IMR-90 (cell line): Measurements from ENCODE around the gene CHPF.

Experiments
- BHLHE40 ChIP-seq: fragments of 150-350 bp; IDR thresholded peaks from 2 replicates; pipeline ENCODE4 v1.6.1; 2016; ENCODE audit warnings: mild to moderate bottlenecking, low read depth, low read length
- CEBPB ChIP-seq: IDR thresholded peaks from 2 replicates; pipeline ENCODE4 v1.6.1; 2012; ENCODE audit warnings: low read depth, low read length, improper control_type of control experiment
- FOS ChIP-seq: fragments of 150-350 bp; IDR thresholded peaks from 2 replicates; pipeline ENCODE4 v1.6.1; 2016; ENCODE audit warnings: low read depth, low read length
- MAFK ChIP-seq: IDR thresholded peaks from 2 replicates; pipeline ENCODE4 v1.6.1; 2012; ENCODE audit warnings: low read depth, low read length, improper control_type of control experiment
- MAZ ChIP-seq: IDR thresholded peaks from 2 replicates; pipeline ENCODE4 v1.6.1; 2012; ENCODE audit warnings: low read depth, mild to moderate bottlenecking, low read length, improper control_type of control experiment, moderate library complexity, borderline replicate concordance
- MXI1 ChIP-seq: IDR thresholded peaks from 2 replicates; pipeline ENCODE4 v1.6.1; 2012; ENCODE audit warnings: low read depth, mild to moderate bottlenecking, low read length, moderate library complexity, borderline replicate concordance
- POLR2A ChIP-seq: IDR thresholded peaks from 2 replicates; pipeline ENCODE4 v1.6.1; 2012; ENCODE audit warnings: mild to moderate bottlenecking, low read depth, low read length
- RAD21 ChIP-seq: IDR thresholded peaks from 2 replicates; pipeline ENCODE4 v1.6.1; 2012; ENCODE audit warnings: low read length, improper control_type of control experiment
- RCOR1 ChIP-seq: IDR thresholded peaks from 2 replicates; pipeline ENCODE4 v1.6.1; 2012; ENCODE audit warnings: mild to moderate bottlenecking, low read length, improper control_type of control experiment; ENCODE audit not compliant: insufficient replicate concordance
- TF ChIP-seq, protein P1 (sequence below): conservative IDR thresholded peaks from 2 replicates; pipeline ENCODE4 v1.5.1; 2012; ENCODE audit warnings: mild to moderate bottlenecking, low read depth, low read length, improper control_type of control experiment
- TF ChIP-seq, protein P2 (sequence below): fragments of 150-350 bp; IDR thresholded peaks from 2 replicates; pipeline ENCODE4 v1.6.1; 2017; ENCODE audit warnings: mild to moderate bottlenecking, antibody characterized with exemption, low read length, low read depth

DNA sequence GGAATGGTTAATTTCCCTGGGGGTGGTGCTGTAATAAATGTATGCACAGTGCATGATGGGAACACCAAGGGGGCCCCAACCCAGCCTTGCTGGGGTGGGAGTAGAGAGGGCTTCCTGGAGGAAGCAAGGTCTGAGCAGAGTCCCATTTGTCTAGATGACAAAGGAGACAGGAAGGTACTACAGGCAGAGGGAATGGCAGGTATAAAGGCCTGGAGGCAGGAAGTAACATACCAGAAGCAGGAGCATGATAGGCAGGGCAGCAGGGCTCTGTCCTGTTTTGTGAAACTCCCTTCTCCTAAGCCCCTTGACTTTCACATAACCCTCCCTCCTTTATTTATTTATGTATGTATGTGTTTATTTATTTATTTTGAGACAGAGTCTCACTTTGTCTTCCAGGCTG, 41.0 kb downstream of the CHPF start:
- TF ChIP-seq MXI1 (no peak), POLR2A (no peak), FOS (no peak), BHLHE40 (no peak), MAFK (no peak), RAD21 (no peak), RCOR1 (no peak), CEBPB (no peak), MAZ (no peak)
- TF ChIP-seq, protein P1, sequence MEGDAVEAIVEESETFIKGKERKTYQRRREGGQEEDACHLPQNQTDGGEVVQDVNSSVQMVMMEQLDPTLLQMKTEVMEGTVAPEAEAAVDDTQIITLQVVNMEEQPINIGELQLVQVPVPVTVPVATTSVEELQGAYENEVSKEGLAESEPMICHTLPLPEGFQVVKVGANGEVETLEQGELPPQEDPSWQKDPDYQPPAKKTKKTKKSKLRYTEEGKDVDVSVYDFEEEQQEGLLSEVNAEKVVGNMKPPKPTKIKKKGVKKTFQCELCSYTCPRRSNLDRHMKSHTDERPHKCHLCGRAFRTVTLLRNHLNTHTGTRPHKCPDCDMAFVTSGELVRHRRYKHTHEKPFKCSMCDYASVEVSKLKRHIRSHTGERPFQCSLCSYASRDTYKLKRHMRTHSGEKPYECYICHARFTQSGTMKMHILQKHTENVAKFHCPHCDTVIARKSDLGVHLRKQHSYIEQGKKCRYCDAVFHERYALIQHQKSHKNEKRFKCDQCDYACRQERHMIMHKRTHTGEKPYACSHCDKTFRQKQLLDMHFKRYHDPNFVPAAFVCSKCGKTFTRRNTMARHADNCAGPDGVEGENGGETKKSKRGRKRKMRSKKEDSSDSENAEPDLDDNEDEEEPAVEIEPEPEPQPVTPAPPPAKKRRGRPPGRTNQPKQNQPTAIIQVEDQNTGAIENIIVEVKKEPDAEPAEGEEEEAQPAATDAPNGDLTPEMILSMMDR, result no peak
- TF ChIP-seq, protein P2, sequence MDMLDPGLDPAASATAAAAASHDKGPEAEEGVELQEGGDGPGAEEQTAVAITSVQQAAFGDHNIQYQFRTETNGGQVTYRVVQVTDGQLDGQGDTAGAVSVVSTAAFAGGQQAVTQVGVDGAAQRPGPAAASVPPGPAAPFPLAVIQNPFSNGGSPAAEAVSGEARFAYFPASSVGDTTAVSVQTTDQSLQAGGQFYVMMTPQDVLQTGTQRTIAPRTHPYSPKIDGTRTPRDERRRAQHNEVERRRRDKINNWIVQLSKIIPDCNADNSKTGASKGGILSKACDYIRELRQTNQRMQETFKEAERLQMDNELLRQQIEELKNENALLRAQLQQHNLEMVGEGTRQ, result no peak
